GM12878 (cell line): ENCODE results near the gene ABCD3.

Experiments used
- CBX5 ChIP-seq: sonication (generic); IDR thresholded peaks from 2 replicates; pipeline ENCODE4 v1.6.1; 2016; ENCODE audit warnings: low read depth, moderate library complexity, mild to moderate bottlenecking, inconsistent platforms
- EED ChIP-seq: sonication (generic); IDR thresholded peaks from 2 replicates; pipeline ENCODE4 v1.6.1; 2016; ENCODE audit warnings: antibody characterized with exemption, low read depth
- EZH2 ChIP-seq: IDR thresholded peaks from 2 replicates; pipeline ENCODE4 v1.6.1; 2012; ENCODE audit warnings: low read depth, mild to moderate bottlenecking, control low read depth, inconsistent platforms, low read length, borderline replicate concordance; ENCODE audit not compliant: control insufficient read depth
- JUND ChIP-seq: IDR thresholded peaks from 2 replicates; pipeline ENCODE4 v1.6.1; 2012; ENCODE audit warnings: low read depth, mild to moderate bottlenecking, low read length, improper control_type of control experiment, moderate library complexity
- RAD21 ChIP-seq: IDR thresholded peaks from 2 replicates; pipeline ENCODE4 v1.6.1; 2011; ENCODE audit warnings: mild to moderate bottlenecking, low read depth, low read length, moderate library complexity; ENCODE audit not compliant: insufficient read depth
- SRF ChIP-seq, 2 experiments: IDR thresholded peaks; 2 replicates each; pipeline ENCODE4 v1.6.1; 2011; ENCODE audit warnings: low read depth in 2 of 2, low read length in 2 of 2, mild to moderate bottlenecking in 1 of 2, moderate library complexity in 1 of 2
- STAT1 ChIP-seq: fragments of 450-650 bp; conservative IDR thresholded peaks from 2 replicates; pipeline ENCODE4 v1.6.1; 2014; ENCODE audit warnings: antibody characterized with exemption, mild to moderate bottlenecking
- TAF1 ChIP-seq: IDR thresholded peaks from 2 replicates; pipeline ENCODE4 v1.6.1; 2011; ENCODE audit warnings: mild to moderate bottlenecking, low read depth, low read length, borderline replicate concordance
- TF ChIP-seq, protein P1 (sequence below): fragments of 450-650 bp; IDR thresholded peaks from 2 replicates; pipeline ENCODE4 v1.6.1; 2018; ENCODE audit warnings: borderline replicate concordance, mild to moderate bottlenecking; ENCODE audit not compliant: partially characterized antibody
- TF ChIP-seq, protein P2 (sequence below): fragments of 150-350 bp; IDR thresholded peaks from 2 replicates; pipeline ENCODE4 v1.6.1; 2016; ENCODE audit warnings: low read depth, low read length
- TF ChIP-seq, protein P3 (sequence below), 3 experiments: IDR thresholded peaks in 2 of 3; conservative IDR thresholded peaks in 1 of 3; 2 replicates each; pipeline ENCODE4 v1.5.1; 2011; ENCODE audit warnings: low read depth in 3 of 3, low read length in 3 of 3, mild to moderate bottlenecking in 3 of 3, control low read depth in 2 of 3, moderate library complexity in 2 of 3, inconsistent platforms in 1 of 3, mixed read lengths in 1 of 3; ENCODE audit not compliant: control insufficient read depth in 2 of 3, insufficient read depth in 1 of 3; ENCODE audit errors: extremely low read depth in 1 of 3

DNA sequence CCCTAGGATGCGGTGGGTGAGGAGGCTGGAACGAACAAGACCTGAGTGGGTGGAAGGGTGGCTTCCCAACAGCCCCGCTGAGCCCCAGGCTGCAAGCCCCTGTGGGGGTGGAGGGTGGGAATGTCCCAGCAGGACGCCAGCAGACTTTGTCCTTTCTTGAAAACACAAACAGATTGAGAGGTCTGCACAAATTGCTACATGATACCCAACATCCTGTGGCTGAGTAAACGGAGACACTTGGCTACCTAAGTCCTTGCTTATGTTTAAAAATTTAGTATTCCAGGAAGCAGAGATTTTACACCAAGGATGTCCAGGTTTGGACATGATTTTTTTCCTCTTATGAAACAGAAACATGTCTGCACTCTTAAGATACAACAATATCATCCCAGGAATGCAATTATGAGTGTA lies 135.1 kb downstream of the ABCD3 start:
- TF ChIP-seq TAF1, result no peak
- TF ChIP-seq STAT1, result no peak
- no peak for TF ChIP-seq JUND
- TF ChIP-seq, protein P1, sequence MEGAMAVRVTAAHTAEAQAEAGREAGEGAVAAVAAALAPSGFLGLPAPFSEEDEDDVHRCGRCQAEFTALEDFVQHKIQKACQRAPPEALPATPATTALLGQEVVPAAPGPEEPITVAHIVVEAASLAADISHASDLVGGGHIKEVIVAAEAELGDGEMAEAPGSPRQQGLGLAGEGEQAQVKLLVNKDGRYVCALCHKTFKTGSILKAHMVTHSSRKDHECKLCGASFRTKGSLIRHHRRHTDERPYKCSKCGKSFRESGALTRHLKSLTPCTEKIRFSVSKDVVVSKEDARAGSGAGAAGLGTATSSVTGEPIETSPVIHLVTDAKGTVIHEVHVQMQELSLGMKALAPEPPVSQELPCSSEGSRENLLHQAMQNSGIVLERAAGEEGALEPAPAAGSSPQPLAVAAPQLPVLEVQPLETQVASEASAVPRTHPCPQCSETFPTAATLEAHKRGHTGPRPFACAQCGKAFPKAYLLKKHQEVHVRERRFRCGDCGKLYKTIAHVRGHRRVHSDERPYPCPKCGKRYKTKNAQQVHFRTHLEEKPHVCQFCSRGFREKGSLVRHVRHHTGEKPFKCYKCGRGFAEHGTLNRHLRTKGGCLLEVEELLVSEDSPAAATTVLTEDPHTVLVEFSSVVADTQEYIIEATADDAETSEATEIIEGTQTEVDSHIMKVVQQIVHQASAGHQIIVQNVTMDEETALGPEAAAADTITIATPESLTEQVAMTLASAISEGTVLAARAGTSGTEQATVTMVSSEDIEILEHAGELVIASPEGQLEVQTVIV, result no peak
- TF ChIP-seq, protein P2, sequence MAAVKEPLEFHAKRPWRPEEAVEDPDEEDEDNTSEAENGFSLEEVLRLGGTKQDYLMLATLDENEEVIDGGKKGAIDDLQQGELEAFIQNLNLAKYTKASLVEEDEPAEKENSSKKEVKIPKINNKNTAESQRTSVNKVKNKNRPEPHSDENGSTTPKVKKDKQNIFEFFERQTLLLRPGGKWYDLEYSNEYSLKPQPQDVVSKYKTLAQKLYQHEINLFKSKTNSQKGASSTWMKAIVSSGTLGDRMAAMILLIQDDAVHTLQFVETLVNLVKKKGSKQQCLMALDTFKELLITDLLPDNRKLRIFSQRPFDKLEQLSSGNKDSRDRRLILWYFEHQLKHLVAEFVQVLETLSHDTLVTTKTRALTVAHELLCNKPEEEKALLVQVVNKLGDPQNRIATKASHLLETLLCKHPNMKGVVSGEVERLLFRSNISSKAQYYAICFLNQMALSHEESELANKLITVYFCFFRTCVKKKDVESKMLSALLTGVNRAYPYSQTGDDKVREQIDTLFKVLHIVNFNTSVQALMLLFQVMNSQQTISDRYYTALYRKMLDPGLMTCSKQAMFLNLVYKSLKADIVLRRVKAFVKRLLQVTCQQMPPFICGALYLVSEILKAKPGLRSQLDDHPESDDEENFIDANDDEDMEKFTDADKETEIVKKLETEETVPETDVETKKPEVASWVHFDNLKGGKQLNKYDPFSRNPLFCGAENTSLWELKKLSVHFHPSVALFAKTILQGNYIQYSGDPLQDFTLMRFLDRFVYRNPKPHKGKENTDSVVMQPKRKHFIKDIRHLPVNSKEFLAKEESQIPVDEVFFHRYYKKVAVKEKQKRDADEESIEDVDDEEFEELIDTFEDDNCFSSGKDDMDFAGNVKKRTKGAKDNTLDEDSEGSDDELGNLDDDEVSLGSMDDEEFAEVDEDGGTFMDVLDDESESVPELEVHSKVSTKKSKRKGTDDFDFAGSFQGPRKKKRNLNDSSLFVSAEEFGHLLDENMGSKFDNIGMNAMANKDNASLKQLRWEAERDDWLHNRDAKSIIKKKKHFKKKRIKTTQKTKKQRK, result no peak
- no peak for TF ChIP-seq EED
- TF ChIP-seq SRF (IDR thresholded peaks at IDR 0.05; ENCODE audit: low read depth in 2 of 2, low read length in 2 of 2), result no peak
- TF ChIP-seq, protein P3, sequence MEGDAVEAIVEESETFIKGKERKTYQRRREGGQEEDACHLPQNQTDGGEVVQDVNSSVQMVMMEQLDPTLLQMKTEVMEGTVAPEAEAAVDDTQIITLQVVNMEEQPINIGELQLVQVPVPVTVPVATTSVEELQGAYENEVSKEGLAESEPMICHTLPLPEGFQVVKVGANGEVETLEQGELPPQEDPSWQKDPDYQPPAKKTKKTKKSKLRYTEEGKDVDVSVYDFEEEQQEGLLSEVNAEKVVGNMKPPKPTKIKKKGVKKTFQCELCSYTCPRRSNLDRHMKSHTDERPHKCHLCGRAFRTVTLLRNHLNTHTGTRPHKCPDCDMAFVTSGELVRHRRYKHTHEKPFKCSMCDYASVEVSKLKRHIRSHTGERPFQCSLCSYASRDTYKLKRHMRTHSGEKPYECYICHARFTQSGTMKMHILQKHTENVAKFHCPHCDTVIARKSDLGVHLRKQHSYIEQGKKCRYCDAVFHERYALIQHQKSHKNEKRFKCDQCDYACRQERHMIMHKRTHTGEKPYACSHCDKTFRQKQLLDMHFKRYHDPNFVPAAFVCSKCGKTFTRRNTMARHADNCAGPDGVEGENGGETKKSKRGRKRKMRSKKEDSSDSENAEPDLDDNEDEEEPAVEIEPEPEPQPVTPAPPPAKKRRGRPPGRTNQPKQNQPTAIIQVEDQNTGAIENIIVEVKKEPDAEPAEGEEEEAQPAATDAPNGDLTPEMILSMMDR (IDR thresholded peaks at IDR 0.05 in 2 of 3, conservative IDR thresholded peaks at IDR 0.05 in 1 of 3; ENCODE audit: control insufficient read depth in 2 of 3, extremely low read depth in 1 of 3, insufficient read depth in 1 of 3, low read depth in 3 of 3, low read length in 3 of 3), result no peak
- TF ChIP-seq CBX5, result no peak
- no peak for TF ChIP-seq EZH2
- TF ChIP-seq RAD21, result no peak
